ENCODE data around the gene PCGF3. TPM values are rescaled to one million over a fixed set of nuclear protein-coding genes. Genes with fewer than 3 reads are reported as not detected.

The PCGF3 gene
- total and polyA plus RNA-seq, 7 experiments from 2014 or later, result 3.8 to 66.8 (median 36.2) TPM

DNA sequence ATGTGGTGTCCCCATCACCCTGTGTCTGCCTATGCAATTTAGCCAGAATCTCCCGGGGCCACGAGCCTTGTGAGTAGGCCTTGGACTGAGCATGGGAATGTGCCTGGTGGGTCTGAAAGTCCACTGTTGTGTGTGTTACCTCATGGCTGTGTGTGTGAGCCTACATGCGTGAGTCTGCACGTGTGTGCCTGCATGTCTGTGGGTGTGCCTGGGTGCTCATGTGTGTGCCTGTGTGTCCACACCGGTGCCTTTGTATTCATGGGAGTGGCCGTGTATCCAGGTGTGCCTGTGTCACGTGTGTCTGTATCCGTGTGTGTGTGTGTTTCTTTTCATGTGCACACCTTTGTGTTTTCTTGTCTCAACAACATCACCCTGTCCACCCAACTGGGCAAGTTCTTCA, 45.8 kb upstream of the PCGF3 start:
- Mint-ChIP-seq H3K27me3 (no peaks in the 10 kb centered on the region), H3K9me3 (peaks cover 0 to 13% (median 0%) of the 10 kb centered on the region in 11 donors), H3K4me3 (peak overlapping the region in 1 of 10 donors; percentile 16), H3K36me3 (peaks cover 0 to 22% (median 6%) of the 10 kb centered on the region in 5 donors), H3K27ac (peak overlapping the region in 2 of 9 donors; percentile 26 to 66), H3K4me1 (peaks cover 3 to 26% (median 12%) of the 10 kb centered on the region in 7 donors)
- H3K27me3 ChIP-seq (ENCODE audit: control insufficient read depth in 2 of 2, insufficient read depth in 2 of 2, low read length in 2 of 2), result no peaks in the 10 kb centered on the region
- H3K4me1 ChIP-seq (ENCODE audit: control insufficient read depth in 2 of 2, insufficient read depth in 2 of 2, low read length in 2 of 2), result peaks cover 4 to 5% of the 10 kb centered on the region in 2 donors
- CTCF ChIA-PET, result no interaction called here
- H3K36me3 ChIP-seq (ENCODE audit: control insufficient read depth in 2 of 3, insufficient read depth in 3 of 3, low read length in 3 of 3), result no peaks in the 10 kb centered on the region
- POLR2A ChIA-PET, result no interaction called here
- ATAC-seq (no peak), DNase-seq (no peak)
- H3K9me3 ChIP-seq (ENCODE audit: control insufficient read depth in 2 of 3, low read length in 3 of 3), result no peaks in the 10 kb centered on the region
- H3K4me3 ChIP-seq (ENCODE audit: low read length), result no peak overlapping the region
- intact Hi-C loops (cut with micrococcal nuclease), result loop anchor here in 1 of 2 donors (5.0 kb wide), 1 partner anchor 397 kb away; no protein-coding TSS in a partner anchor
- H3K27ac ChIP-seq (ENCODE audit: low read depth, low read length), result no peak overlapping the region

DNA sequence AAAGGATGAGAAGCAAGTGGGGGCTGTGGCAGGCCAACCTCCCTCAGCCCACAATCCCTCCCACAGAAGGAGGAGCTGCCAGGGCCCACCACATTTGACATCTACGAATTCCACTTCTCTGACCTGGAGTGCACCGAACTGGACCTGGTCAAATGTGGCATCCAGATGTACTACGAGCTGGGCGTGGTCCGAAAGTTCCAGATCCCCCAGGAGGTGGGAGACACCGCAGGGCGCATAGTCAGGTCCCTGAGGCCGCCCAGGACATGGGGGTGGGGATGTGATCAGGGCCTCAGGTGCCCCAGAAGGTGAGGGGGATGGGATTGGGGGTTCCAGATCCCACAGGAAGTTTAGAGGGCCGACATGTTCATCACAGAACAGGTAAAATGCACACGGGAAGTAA, 45.2 kb upstream of the PCGF3 start:
- Histone ChIP-seq H3K4me3 (ENCODE audit: low read length) (no peak overlapping the region), H3K36me3 (ENCODE audit: control insufficient read depth in 2 of 3, insufficient read depth in 3 of 3, low read length in 3 of 3) (no peaks in the 10 kb centered on the region), H3K9me3 (ENCODE audit: control insufficient read depth in 2 of 3, low read length in 3 of 3) (no peaks in the 10 kb centered on the region), H3K27me3 (ENCODE audit: control insufficient read depth in 2 of 2, insufficient read depth in 2 of 2, low read length in 2 of 2) (no peaks in the 10 kb centered on the region), H3K4me1 (ENCODE audit: control insufficient read depth in 2 of 2, insufficient read depth in 2 of 2, low read length in 2 of 2) (peaks cover 4 to 5% of the 10 kb centered on the region in 2 donors), H3K27ac (ENCODE audit: low read depth, low read length) (no peak overlapping the region)
- Mint-ChIP-seq H3K4me1 (peaks cover 3 to 30% (median 13%) of the 10 kb centered on the region in 7 donors), H3K27me3 (no peaks in the 10 kb centered on the region), H3K9me3 (peaks cover 0 to 13% (median 0%) of the 10 kb centered on the region in 11 donors), H3K4me3 (peak overlapping the region in 3 of 10 donors; percentile 4 to 48 (median 16)), H3K27ac (no peak overlapping the region), H3K36me3 (peaks cover 0 to 22% (median 6%) of the 10 kb centered on the region in 5 donors)
- DNase-seq, result no peak
- CTCF ChIA-PET, result interaction anchor here (0.6 kb wide), 1 partner anchor 14 kb away, joined by 3 read pairs; the partner anchor contains the start of genes ATP5ME and MYL5
- ATAC-seq, result no peak
- intact Hi-C loops (cut with micrococcal nuclease), result loop anchor here in 1 of 2 donors (5.0 kb wide), 1 partner anchor 397 kb away; no protein-coding TSS in a partner anchor
- POLR2A ChIA-PET, result no interaction called here

DNA sequence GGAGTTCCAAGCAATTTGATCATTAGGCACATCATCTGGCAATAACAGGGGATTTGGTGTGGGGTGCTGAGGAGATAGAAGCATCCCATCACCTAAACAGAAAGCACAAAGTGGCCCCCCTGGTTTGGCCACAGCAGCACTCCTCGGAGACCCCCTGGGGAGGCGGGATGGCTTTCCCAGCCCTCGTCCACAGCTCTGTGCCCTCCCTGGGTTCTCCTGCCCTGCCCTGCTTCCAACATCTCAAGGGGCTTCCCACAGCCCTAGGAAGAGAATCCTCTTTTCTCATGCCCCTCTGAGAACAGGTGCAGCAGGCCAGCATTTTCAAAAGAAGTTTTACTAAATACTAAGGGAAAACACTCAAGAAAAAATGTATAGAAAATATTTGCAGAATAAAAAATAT, 44.4 kb upstream of the PCGF3 start:
- Histone ChIP-seq H3K27ac (ENCODE audit: low read depth, low read length) (no peak overlapping the region), H3K4me3 (ENCODE audit: low read length) (no peak overlapping the region), H3K36me3 (ENCODE audit: control insufficient read depth in 2 of 3, insufficient read depth in 3 of 3, low read length in 3 of 3) (no peaks in the 10 kb centered on the region), H3K27me3 (ENCODE audit: control insufficient read depth in 2 of 2, insufficient read depth in 2 of 2, low read length in 2 of 2) (no peaks in the 10 kb centered on the region), H3K4me1 (ENCODE audit: control insufficient read depth in 2 of 2, insufficient read depth in 2 of 2, low read length in 2 of 2) (peaks cover 4 to 5% of the 10 kb centered on the region in 2 donors), H3K9me3 (ENCODE audit: control insufficient read depth in 2 of 3, low read length in 3 of 3) (no peaks in the 10 kb centered on the region)
- Mint-ChIP-seq H3K27ac (peak overlapping the region in 1 of 9 donors; percentile 3), H3K4me1 (peaks cover 3 to 33% (median 13%) of the 10 kb centered on the region in 7 donors), H3K9me3 (peaks cover 0 to 13% (median 0%) of the 10 kb centered on the region in 11 donors), H3K36me3 (peaks cover 0 to 22% (median 6%) of the 10 kb centered on the region in 5 donors), H3K27me3 (no peaks in the 10 kb centered on the region), H3K4me3 (peak overlapping the region in 5 of 10 donors; percentile 4 to 86 (median 48))
- ChIA-PET CTCF (no interaction called here), POLR2A (interaction anchor here (6.0 kb wide), 1 partner anchor 13 kb away, joined by 46 read pairs; the partner anchor contains the start of genes ATP5ME and MYL5)
- ATAC-seq (no peak), DNase-seq (no peak)
- intact Hi-C loops (cut with micrococcal nuclease), result loop anchor here in 1 of 2 donors (5.0 kb wide), 1 partner anchor 396 kb away; no protein-coding TSS in a partner anchor

DNA sequence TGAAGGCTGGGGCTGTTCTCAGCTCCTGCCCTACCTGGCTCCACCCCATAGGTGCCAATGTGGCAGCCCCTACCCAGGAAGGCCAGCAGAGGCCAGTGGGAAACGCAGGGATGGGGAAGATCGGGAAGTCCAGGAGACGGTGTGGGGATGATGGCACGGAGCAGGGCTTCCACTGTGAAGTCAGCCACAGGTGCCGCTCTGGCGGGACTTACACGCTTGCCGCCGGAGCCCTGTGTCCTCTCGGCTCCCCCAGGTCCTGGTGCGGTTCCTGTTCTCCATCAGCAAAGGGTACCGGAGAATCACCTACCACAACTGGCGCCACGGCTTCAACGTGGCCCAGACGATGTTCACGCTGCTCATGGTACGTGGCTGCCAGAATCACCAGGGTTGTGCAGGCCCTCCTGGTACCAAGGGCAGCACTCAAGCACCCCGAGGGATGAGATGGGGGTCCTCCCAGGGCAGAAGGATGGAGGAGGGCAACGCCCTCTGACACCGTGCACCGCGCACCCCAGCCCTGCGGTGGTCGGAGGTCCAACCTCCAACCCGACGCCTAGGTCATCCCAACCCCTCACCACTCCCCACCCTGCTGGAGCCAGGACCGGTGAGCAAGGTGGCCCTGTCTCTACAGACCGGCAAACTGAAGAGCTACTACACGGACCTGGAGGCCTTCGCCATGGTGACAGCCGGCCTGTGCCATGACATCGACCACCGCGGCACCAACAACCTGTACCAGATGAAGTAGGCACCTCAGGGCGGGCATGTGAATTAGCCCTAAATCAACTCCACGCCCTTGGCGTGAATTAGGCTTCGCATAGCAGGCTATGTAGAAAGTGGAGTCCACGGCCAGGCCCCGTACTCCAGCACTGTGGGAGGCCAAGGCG, 43.5 kb upstream of the PCGF3 start:
- Histone ChIP-seq H3K36me3 (ENCODE audit: control insufficient read depth in 2 of 3, insufficient read depth in 3 of 3, low read length in 3 of 3) (no peaks in the 10 kb centered on the region), H3K27ac (ENCODE audit: low read depth, low read length) (no peak overlapping the region), H3K4me3 (ENCODE audit: low read length) (no peak overlapping the region), H3K27me3 (ENCODE audit: control insufficient read depth in 2 of 2, insufficient read depth in 2 of 2, low read length in 2 of 2) (no peaks in the 10 kb centered on the region), H3K4me1 (ENCODE audit: control insufficient read depth in 2 of 2, insufficient read depth in 2 of 2, low read length in 2 of 2) (peaks cover 4 to 5% of the 10 kb centered on the region in 2 donors), H3K9me3 (ENCODE audit: control insufficient read depth in 2 of 3, low read length in 3 of 3) (no peaks in the 10 kb centered on the region)
- Mint-ChIP-seq H3K27ac (peak overlapping the region in 6 of 9 donors; percentile 22 to 84 (median 64)), H3K4me3 (peak overlapping the region in 9 of 10 donors; percentile 25 to 95 (median 83)), H3K27me3 (no peaks in the 10 kb centered on the region), H3K36me3 (peaks cover 0 to 22% (median 6%) of the 10 kb centered on the region in 5 donors), H3K9me3 (peaks cover 0 to 13% (median 0%) of the 10 kb centered on the region in 11 donors), H3K4me1 (peaks cover 3 to 33% (median 13%) of the 10 kb centered on the region in 7 donors)
- DNase-seq, result no peak
- CTCF ChIA-PET, result no interaction called here
- ATAC-seq, result no peak
- intact Hi-C loops (cut with micrococcal nuclease), result loop anchor here in 1 of 2 donors (5.0 kb wide), 1 partner anchor 395 kb away; no protein-coding TSS in a partner anchor
- POLR2A ChIA-PET, result interaction anchor here (6.0 kb wide), 1 partner anchor 12 kb away, joined by 46 read pairs; the partner anchor contains the start of genes ATP5ME and MYL5

DNA sequence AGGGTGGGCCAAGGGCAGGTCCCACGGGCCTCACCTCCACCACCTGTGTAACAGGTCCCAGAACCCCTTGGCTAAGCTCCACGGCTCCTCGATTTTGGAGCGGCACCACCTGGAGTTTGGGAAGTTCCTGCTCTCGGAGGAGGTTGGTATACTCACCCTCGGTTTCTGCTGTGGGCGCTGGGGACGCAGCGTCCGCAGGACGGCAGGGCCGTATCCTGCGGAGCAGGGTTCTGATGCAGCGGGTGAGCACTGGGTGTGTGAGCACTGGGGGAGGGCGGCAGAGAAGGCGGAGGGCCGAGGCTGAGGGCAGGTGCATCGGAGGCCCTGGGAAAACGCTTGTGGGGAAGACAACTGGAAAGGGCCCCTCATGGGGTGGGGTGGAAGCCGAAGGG, 42.6 kb upstream of the PCGF3 start:
- intact Hi-C loops (cut with micrococcal nuclease), result loop anchor here (1.0 to 5.0 kb wide), 4 partner anchors 11 to 394 kb away; partner anchors contain the start of genes ATP5ME (in 2 of the 2), MYL5 (in 2 of the 2), PCGF3 (in 1 of the 2) and PIGG (in 1 of the 2)
- H3K36me3 Mint-ChIP-seq, result peaks cover 0 to 22% (median 6%) of the 10 kb centered on the region in 5 donors
- no peak for ATAC-seq

More for the DNA sequence above, 42.6 kb upstream of the PCGF3 start:
- DNase-seq, result no peak
- ChIA-PET CTCF (no interaction called here), POLR2A (interaction anchor here (0.6 to 6.0 kb wide), 3 partner anchors 11 to 325 kb away, joined by 3 to 46 read pairs (median 4); partner anchors contain the start of genes ATP5ME, MYL5 and ZNF141)
- Mint-ChIP-seq H3K27ac (peak overlapping the region; percentile 28 to 88 (median 80)), H3K4me3 (peak overlapping the region; percentile 72 to 95 (median 83)), H3K4me1 (peaks cover 3 to 33% (median 13%) of the 10 kb centered on the region in 7 donors), H3K9me3 (peaks cover 0 to 13% (median 0%) of the 10 kb centered on the region in 11 donors), H3K27me3 (no peaks in the 10 kb centered on the region)
- H3K36me3 ChIP-seq (ENCODE audit: control insufficient read depth in 2 of 3, insufficient read depth in 3 of 3, low read length in 3 of 3), result no peaks in the 10 kb centered on the region
- H3K9me3 ChIP-seq (ENCODE audit: control insufficient read depth in 2 of 3, low read length in 3 of 3), result no peaks in the 10 kb centered on the region
- H3K27me3 ChIP-seq (ENCODE audit: control insufficient read depth in 2 of 2, insufficient read depth in 2 of 2, low read length in 2 of 2), result no peaks in the 10 kb centered on the region
- H3K4me3 ChIP-seq (ENCODE audit: low read length), result peak overlapping the region; percentile 86
- H3K4me1 ChIP-seq (ENCODE audit: control insufficient read depth in 2 of 2, insufficient read depth in 2 of 2, low read length in 2 of 2), result peaks cover 4 to 5% of the 10 kb centered on the region in 2 donors
- peak overlapping the region; percentile 90 for H3K27ac ChIP-seq (ENCODE audit: low read depth, low read length)

Measured in naive thymus-derived CD4-positive, alpha-beta T cell (primary cell).